CD4-positive, alpha-beta T cell treated with Interleukin-17A for 4 hours (primary cell): ENCODE measurements around the gene GALP.
"Not testable (repeated sequence)": the region's sequence is repeated elsewhere in the genome, so short reads cannot be mapped to it uniquely, and the experiment has no call there.

Experiments used
- DNase-seq: peaks from one replicate; pipeline ENCODE4 v3.0.0-alpha.2; 2020; ENCODE audit warnings: mixed read lengths

The GALP gene

GRCh38 chr19:56193981-56194640 lies 18.3 kb downstream of the GALP start:
- DNase-seq = no peak

DNA sequence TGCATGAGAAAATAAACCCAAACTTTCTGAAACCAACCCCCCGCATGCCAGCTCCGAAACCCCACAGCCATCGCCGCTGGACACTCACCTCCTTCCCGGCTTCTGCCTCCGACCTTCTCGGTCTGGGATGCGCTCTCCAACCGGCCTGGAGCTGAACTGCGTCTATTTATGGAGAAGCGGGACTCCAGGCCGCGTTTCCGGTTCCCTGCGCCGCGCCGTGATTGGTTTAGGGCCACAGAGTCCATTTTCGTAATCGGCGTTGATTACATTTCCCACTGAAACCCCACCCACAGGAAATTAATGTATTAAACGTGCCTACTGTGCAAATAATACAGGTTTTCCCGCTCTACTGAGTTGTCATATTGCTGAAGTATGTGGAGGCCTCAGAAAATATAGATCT lies 21.8 kb downstream of the GALP start, which contains the start of gene ZSCAN5B:
TSS of gene ZSCAN5B (minus strand) at position 138 of the 400 bp plus-strand sequence. CDS start 4,731 bp downstream, outside the sequence.
- not testable (repeated sequence) for DNase-seq

- no peak for DNase-seq
Observed at GRCh38 chr19:56199687-56200086, 23.9 kb downstream of the GALP start.

GRCh38 chr19:56201973-56202372 lies 26.2 kb downstream of the GALP start, which contains the start of gene ZSCAN5C:
Gene ZSCAN5C, plus strand, starts transcription at chr19:56202273. Its CDS starts 3,641 bp downstream, at chr19:56205914.
- DNase-seq = no peak

DNA sequence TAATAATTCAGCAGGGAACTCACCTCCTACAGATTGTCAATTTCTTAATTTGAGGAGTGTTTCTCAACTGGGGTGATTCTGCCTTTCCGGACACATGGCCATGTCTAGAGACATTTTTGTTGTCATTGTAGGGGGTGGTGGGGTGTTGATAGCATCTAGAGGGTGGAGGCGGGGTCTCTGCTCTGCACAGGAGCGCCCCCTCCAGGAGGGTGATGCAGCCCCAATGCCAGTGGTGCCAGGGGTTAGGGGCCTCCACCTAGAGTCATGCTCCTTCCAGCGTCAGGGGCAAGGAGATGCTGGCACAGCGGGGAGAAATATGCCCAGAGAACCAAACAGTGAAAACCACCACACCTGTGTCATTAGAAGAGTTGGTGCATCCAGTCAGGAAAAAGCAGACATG lies 31.8 kb downstream of the GALP start:
- not testable (repeated sequence) for DNase-seq

DNA sequence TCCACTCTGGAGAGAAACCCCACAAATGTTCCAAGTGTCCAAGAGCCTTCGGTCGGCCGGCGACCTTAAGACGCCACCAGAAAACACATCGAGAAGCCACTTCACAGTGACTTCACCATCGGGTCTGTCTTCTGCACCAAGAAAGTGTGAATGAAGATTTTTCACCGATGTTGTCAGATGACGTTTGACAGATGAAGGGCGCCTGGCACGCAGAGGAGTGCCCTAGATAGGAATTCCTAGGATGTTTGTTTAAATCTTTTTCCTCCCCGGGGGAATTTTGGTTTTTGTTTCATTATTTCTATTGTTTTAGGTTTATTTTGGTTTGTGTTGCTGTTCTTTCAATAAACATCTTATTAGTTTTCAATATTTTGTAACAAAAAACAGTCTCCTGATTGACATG lies 33.3 kb downstream of the GALP start:
- DNase-seq = no peak

- not testable (repeated sequence) for DNase-seq
Observed at GRCh38 chr19:56210036-56210435, 34.2 kb downstream of the GALP start.

- no peak for DNase-seq
Observed at GRCh38 chr19:56211718-56212117, 35.9 kb downstream of the GALP start.

DNA sequence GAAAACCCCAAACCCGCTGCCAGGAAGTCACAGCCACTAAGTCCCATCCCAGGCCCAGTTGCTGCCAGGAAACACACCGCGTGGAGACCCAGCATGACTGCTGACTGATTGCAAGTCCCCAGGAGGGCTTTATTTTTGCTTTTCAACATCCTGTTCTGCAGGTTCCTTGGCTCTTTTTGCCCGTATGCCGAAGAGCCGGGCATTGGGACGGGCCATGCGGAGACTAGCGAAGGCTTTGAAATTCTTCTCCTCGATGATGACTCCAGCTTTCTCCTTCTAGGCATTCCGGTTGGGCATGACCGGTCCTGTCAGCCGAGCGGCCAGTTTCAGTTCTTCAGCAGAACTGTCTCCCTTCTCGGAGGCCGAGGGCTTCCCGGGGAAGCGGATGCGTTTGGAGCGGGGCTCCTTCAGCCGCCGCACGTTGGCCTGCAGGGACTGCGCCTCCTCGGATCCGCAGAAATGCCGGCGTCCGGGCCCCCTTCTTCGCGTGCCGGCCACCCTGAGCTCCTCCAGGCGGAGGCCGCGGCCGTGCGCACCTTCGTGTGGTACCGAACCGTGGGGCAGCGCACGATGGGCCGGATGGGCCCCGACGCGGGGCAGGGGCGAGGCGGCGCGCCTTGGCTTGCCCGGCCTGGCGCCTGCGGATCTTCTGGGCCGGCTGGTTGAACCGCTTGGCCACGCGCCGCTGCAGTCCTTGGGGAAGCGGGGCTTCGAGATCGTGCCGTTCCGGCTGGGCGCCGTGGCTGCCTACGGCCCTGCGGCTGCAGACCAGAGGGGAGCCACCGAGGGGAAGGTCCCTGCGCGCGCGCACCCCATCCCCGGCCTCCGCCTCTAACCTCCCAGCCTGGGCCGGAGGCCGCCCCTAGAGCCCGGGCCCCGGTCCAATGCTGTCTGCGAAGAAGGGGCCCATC lies 41.5 kb downstream of the GALP start:
- no peak for DNase-seq

DNA sequence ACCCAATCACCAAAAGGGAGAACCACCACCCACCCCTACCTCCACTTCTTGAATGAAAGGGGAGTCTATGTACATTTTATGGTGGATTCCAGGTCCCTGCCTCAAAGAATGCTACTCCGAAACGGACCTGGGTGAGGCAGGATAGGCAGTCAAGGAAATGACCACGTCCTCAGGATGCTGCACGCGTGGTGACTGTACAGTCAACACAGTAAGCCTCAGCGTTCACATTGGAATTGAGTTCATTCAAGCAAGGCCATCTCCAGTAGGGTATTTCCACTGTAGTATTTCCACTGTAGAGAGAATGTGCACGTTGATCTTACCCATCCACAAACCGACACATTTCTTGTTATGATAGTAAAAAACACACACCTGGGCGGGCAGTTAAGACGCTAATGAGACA lies 43.2 kb downstream of the GALP start:
- no peak for DNase-seq

- DNase-seq = not testable (repeated sequence)
Observed at GRCh38 chr19:56221442-56221841, 45.6 kb downstream of the GALP start.

GRCh38 chr19:56221851-56222250 lies 46.0 kb downstream of the GALP start:
- no peak for DNase-seq

- DNase-seq = no peak
Observed at GRCh38 chr19:56222901-56223300, 47.1 kb downstream of the GALP start.

GRCh38 chr19:56223481-56223880 lies 47.7 kb downstream of the GALP start:
- no peak for DNase-seq
